ENCODE results near the gene LSAMP.
"Not testable (repeated sequence)": the region's sequence is repeated elsewhere in the genome, so short reads cannot be mapped to it uniquely, and the experiment has no call there.

The LSAMP gene

GRCh38 chr3:116233711-116234357, 211.5 kb downstream of the LSAMP start:
- no peak for DNase-seq

GRCh38 chr3:116230431-116231020, 214.8 kb downstream of the LSAMP start:
- no peak for DNase-seq

- no peak for DNase-seq
Observed at GRCh38 chr3:116226266-116226665, 219.0 kb downstream of the LSAMP start.

- DNase-seq = no peak
Observed at GRCh38 chr3:116216761-116217160, 228.5 kb downstream of the LSAMP start.

GRCh38 chr3:116211901-116212300, 233.4 kb downstream of the LSAMP start:
- DNase-seq = no peak

- DNase-seq = not testable (repeated sequence)
Observed at GRCh38 chr3:116208830-116209229, 236.5 kb downstream of the LSAMP start.

- no peak for DNase-seq
Observed at GRCh38 chr3:116200956-116201690, 244.2 kb downstream of the LSAMP start.

GRCh38 chr3:116199063-116199462, 246.2 kb downstream of the LSAMP start:
- no peak for DNase-seq

- peak; percentile 60 for DNase-seq
Observed at GRCh38 chr3:116198087-116198486, 247.2 kb downstream of the LSAMP start.

- DNase-seq = no peak
Observed at GRCh38 chr3:116192464-116192863, 252.8 kb downstream of the LSAMP start.

- DNase-seq = no peak
Observed at GRCh38 chr3:116191409-116191808, 253.9 kb downstream of the LSAMP start.

- no peak for DNase-seq
Observed at GRCh38 chr3:116190095-116190494, 255.2 kb downstream of the LSAMP start.

GRCh38 chr3:116188231-116188785, 257.0 kb downstream of the LSAMP start:
- DNase-seq = peak; percentile 38

GRCh38 chr3:116186049-116186448, 259.2 kb downstream of the LSAMP start:
- no peak for DNase-seq

- DNase-seq = no peak
Observed at GRCh38 chr3:116181159-116181558, 264.1 kb downstream of the LSAMP start.

GRCh38 chr3:116179091-116179490, 266.2 kb downstream of the LSAMP start:
- DNase-seq = peak; percentile 91

- DNase-seq = no peak
Observed at GRCh38 chr3:116176974-116177555, 268.2 kb downstream of the LSAMP start.

- DNase-seq = no peak
Observed at GRCh38 chr3:116166121-116166520, 279.2 kb downstream of the LSAMP start.

GRCh38 chr3:116165641-116166040, 279.6 kb downstream of the LSAMP start:
- no peak for DNase-seq

- no peak for DNase-seq
Observed at GRCh38 chr3:116165135-116165534, 280.2 kb downstream of the LSAMP start.

- DNase-seq = no peak
Observed at GRCh38 chr3:116164039-116164438, 281.2 kb downstream of the LSAMP start.

- DNase-seq = no peak
Observed at GRCh38 chr3:116161575-116162525, 283.4 kb downstream of the LSAMP start.
